Ovary (tissue), 3 donors: Measurements from ENCODE around the gene TBX2.

Source experiments
- CTCF ChIP-seq, 3 donors: fragments of 450-650 bp in 2 of 3; fragments of 200-600 bp in 1 of 3; IDR thresholded peaks; one replicate each; pipeline versions ENCODE4 v1.5.1 to v1.8.0; 2016 to 2022; ENCODE audit warnings: antibody characterized with exemption in 3 of 3, mild to moderate bottlenecking in 1 of 3
- POLR2A ChIP-seq: fragments of 450-650 bp; IDR thresholded peaks from one replicate; pipeline ENCODE4 v1.6.1; 2017; ENCODE audit warnings: antibody characterized with exemption, mild to moderate bottlenecking, moderate library complexity
- donor health status: DM: no; HTN: no; CAD: no.

- TF ChIP-seq POLR2A (no peak), CTCF (IDR thresholded peaks at IDR 0.05) (no peak)
Measured at GRCh38 chr17:61393550-61393903, 6.1 kb upstream of the TBX2 start.
